OCI-LY3 (cell line): ENCODE data around the gene KIF3A.

Source experiments
- CTCF ChIP-seq: fragments of 200-600, 300-600 bp; sonication (generic); IDR thresholded peaks from 2 replicates; pipeline ENCODE4 v1.5.1; 2014; ENCODE audit warnings: antibody characterized with exemption, low read length, low read depth
- EZH2phosphoT487 ChIP-seq: fragments of 200-600 bp; shearing (Covaris generic); IDR thresholded peaks from 2 replicates; pipeline ENCODE4 v1.6.1; 2018; ENCODE audit warnings: antibody characterized with exemption, mixed run types, low read depth

- TF ChIP-seq CTCF = no peak
- no peak for TF ChIP-seq EZH2phosphoT487
These were observed 22.0 kb upstream of the KIF3A start for GRCh38 chr5:132759114-132760048.
